ENCODE data around the gene IER3.
"Not testable (repeated sequence)": the region's sequence is repeated elsewhere in the genome, so short reads cannot be mapped to it uniquely, and the experiment has no call there.

Gene IER3

GRCh38 chr6:30767944-30768301, 23.6 kb upstream of the IER3 start:
- DNase-seq, result no peak

DNA sequence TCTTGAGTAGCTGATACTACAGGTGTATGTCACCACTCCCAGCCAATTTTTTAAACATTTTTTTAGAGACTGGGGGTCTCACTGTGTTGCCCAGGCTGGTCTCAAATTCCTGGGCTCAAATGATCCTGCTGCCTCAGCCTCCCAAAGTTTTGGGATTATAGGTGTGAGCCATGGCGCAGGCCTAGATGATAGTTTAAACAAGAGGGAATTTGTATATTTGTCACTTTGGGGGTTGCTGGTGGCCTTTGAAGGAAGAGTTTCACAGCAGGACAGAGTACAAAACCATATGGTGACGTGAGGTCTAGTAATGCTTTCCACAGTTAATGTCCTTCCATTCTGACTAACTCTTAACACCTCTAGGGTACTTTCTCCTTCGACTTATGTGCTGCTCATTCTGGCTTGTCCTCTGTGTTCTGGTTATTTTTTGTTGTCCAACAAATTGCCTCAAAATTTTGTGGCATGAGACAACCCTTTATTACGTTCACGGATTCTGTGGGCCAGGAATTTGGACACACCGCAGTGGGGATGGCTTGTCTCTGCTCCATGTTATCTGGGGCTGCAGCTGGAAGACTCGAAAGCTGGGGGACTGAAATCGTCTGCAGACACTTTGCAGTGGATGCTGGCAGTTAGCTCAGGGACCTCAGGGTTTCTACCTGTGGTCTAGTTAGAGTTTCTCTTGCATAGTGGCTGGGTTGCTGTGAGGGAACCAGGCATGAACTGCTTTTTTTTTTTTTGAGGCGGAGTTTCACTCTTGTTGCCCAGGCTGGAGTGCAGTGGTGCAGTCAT, 23.0 kb upstream of the IER3 start:
- no peak for DNase-seq

DNA sequence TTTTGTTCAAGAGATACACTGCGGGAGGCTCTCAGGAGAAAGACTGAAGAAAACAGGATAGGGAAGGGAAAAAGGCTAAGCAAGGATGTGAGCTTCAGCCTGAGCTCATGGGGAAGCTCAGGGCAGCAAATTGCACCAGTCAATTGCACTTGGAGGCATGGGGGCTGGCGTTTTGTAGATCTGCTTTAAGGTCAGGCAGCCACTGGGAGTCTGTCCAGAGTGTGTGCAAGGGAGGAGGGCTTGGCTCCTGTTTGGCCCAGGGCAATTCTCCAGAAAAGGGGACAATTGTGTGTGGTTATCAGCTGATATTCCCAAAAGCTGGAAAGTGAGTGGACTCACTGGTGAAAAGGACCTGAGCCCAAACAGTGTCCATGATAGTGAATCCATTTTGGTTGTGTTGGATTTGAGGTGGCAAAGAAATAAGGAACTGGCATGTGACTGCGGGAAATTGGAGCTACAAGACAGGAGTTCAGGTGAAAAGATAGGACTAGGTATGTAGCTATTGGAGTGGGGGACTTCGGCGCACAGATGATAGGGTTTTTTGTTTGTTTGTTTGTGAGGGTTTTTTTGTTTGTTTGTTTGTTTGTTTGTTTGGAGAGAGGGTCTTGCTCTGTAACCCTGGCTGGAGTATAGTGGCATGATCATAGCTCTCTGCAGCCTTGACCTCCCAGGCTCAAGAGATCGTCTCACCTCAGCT, 22.3 kb upstream of the IER3 start:
- DNase-seq, result no peak

GRCh38 chr6:30765495-30765894, 21.1 kb upstream of the IER3 start:
- DNase-seq, result not testable (repeated sequence)

- not testable (repeated sequence) for DNase-seq
These were observed 20.2 kb upstream of the IER3 start for GRCh38 chr6:30764490-30765043.

- DNase-seq, result no peak
These were observed 19.5 kb upstream of the IER3 start for GRCh38 chr6:30763618-30764489.

DNA sequence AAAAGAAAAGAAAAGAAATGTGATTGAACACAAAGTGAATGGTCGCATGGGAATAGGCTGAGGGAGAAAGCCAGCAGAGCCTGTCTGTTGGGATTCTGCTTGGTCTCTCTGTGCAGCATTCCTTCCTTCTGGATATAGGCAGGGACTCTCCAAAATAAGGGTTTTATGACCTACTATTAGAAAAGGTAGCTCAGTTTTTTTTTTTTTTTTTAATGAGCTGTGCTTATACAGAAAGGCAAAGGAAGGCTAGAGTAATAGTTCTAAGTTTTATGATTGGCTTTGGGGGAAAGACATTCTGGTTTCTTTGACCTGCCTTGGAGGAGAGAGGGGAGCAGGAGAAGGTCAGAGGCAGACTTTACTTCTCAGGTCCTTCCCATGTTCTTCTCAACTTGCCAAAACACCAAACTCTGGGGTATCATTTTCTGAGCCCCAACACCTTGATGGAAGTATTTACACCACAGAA, 18.8 kb upstream of the IER3 start:
- DNase-seq, result no peak

DNA sequence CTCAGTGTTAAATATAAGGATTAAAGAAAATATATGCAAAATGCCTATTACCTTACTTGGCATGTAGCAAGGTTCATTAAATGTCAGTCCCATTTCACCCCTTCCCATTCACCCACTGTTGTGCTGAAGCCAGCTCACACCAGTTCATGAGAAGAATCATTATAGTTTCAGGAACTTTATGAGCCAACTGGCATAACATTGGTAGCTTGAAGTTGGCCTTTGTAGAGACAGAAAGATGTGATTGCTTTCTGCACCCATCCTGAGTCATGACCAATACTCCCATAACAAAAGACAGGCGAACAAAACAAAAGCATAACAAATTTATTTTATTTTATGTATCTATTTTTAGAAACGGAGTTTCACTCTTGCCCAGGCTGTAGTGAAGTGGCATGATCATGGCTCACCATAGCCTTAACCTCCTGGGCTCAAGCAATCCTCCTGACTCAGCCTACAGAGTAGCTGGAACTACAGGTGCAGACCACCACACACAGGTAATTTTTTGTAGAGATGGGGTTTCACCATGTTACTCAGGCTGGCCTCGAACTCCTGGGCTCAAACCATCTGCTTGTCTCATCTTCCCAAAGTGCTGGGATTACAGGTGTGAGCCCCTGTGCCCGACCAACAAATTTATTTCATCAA, 17.6 kb upstream of the IER3 start:
- no peak for DNase-seq

- no peak for DNase-seq
These were observed 16.2 kb upstream of the IER3 start for GRCh38 chr6:30760549-30760948.

DNA sequence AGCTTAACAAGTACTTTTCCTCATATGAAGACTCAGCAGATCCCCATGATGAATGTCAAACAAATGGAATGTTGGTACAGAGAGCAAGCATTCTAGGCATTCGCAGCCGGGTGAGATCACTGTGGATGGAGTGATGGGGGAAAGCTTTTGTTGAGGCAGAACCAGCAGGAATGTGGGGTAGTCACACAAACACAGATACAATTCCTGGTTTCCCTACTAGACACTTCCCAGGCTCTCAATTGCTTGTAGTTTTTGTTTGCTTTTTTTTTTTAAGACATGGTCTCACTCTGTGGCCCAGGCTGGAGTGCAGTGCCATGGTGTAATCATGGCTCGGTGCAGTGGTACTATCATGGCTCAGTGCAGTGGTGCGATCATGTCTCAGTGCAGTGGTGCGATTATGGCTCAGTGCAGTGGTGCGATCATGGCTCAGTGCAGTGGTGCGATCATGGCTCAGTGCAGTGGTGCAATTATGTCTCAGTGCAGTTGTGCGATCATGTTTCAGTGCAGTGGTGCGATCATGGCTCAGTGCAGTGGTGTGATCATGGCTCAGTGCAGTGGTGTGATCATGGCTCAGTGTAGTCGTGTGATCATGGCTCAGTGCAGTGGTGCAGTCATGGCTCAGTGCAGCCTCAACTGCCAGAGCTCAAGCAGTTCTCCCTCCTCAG, 15.4 kb upstream of the IER3 start:
- no peak for DNase-seq

GRCh38 chr6:30757261-30757904, 13.0 kb upstream of the IER3 start:
- DNase-seq, result no peak

- DNase-seq, result not testable (repeated sequence)
These were observed 12.2 kb upstream of the IER3 start for GRCh38 chr6:30756405-30757003.

GRCh38 chr6:30754631-30755030, 10.3 kb upstream of the IER3 start:
- DNase-seq, result no peak

- no peak for DNase-seq
These were observed 8.0 kb upstream of the IER3 start for GRCh38 chr6:30752157-30752927.

DNA sequence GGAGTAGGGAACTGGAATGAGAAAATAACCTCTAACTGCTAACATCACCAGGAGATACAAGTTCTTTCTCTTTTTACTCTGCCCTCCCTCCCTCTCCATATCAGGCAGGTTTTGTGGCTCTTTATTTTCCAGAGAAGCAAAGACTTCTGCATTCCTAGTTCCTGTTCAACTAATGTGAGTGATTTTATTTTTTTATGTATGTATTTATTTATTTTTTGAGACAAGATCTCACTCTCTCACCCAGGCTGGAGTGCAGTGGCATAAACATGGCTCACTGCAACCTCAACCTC, 6.0 kb upstream of the IER3 start:
- no peak for DNase-seq

GRCh38 chr6:30749554-30750378, 5.4 kb upstream of the IER3 start:
- DNase-seq, result no peak

DNA sequence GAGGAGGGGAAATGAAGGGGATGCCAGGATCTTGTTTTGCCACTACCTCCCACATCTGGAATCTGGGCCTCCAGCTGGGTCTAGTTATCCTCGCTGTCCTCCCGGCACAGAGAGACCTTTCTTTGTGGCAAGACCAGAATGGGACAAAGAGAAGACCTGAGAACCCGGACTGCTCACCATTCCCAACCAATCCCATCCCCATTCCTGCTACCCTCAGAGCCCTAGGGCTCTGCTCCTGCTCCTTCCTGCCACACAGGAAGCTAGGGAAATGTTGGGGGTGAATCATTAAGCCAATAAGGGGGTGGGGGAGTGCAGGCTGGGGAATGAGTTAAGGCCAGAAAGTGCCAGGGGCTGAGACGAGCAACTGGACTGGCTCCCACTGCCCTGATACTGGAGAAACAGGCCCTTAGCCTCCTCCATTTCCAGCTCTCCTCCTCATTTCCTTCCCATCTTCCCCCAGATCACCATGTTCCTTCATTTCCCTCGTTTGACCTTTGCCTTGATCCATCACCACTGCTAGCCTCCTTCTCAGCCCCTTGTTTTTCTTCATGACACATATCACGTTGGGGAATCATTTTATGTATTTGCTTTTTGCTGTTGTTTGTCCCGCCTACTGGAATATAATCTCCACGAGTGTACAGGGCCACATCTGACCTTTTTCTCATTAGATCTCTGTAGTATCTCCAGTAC, 4.6 kb upstream of the IER3 start:
- DNase-seq, result no peak

DNA sequence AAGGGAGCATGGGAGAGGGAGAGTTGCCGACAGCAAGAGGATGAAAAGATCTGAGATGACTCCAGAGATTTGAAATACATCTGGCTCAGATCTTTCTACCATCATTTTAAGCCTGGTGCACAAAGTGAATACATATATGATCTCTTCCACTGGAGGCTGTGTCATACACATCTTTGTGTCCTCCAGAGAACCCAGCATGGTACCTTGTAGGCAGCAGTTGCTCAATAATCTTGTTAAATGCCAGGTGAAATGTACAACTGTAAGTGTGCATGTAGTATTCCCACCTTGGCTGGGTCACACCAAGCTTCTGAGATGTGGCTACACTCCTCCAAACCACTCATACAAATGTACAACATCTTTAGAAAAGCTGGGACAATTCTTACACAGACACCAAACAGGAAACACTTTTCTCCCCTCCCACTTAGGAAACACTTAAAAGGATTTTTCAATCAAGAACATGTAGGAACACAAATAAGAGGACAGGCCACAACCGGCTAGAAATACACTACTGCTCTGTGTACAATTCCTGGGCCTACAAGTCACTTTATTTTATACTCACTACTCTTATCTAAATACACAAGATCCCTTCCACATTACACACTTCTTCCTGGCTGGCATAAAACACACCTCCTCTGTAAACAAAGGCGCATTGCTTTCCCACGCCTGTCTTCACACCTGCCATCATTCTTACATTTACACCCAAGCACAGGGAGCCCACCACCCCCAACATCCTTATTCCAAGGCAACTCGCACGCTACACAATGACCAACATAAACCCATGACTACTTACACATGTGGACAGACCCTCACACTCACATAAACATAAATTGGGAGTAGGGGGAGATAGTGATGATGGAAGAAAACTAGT, 3.8 kb upstream of the IER3 start:
- no peak for DNase-seq
